B cell (primary cell): ENCODE measurements around the gene CREBBP.

ENCODE experiments used
- CTCF ChIP-seq: fragments of 200-600 bp; IDR thresholded peaks from one replicate; pipeline ENCODE4 v1.8.0; 2022; ENCODE audit warnings: antibody characterized with exemption, mild to moderate bottlenecking
- EZH2 ChIP-seq: IDR thresholded peaks from 2 replicates; pipeline ENCODE4 v1.6.1; 2012; ENCODE audit warnings: borderline replicate concordance, low read depth, mild to moderate bottlenecking, moderate library complexity, low read length; ENCODE audit not compliant: insufficient read depth, poor library complexity, severe bottlenecking

DNA sequence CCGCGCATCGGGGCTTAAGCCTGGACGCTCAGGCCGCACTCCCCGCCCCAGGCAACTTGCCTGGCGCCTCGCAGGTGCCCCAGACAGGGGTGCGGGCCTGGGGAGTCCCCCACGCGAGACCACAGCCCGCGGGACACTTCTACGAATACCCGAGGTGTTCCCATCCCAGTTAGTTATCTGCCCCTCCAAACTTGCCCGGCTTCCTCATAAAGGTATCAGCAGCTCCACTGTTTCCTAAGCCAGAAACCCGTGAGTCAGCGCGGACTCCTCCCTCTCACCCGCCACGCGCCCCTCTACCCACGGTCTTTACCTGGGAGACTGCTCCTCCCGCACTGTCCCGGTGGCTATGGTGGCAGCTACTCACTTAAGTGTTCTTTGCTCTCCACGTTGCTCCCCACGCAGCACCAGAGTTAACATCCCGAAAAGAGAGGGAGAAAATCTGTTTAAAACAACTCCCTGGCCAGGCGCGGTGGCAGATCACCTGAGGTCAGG lies 1.0 kb upstream of the CREBBP start:
- no peak for TF ChIP-seq CTCF
- TF ChIP-seq EZH2, result no peak
